ENCODE data around the gene FNBP1.

The FNBP1 gene

GRCh38 chr9:129910628-129911567, 132.1 kb downstream of the FNBP1 start:
- TF ChIP-seq, protein P1, sequence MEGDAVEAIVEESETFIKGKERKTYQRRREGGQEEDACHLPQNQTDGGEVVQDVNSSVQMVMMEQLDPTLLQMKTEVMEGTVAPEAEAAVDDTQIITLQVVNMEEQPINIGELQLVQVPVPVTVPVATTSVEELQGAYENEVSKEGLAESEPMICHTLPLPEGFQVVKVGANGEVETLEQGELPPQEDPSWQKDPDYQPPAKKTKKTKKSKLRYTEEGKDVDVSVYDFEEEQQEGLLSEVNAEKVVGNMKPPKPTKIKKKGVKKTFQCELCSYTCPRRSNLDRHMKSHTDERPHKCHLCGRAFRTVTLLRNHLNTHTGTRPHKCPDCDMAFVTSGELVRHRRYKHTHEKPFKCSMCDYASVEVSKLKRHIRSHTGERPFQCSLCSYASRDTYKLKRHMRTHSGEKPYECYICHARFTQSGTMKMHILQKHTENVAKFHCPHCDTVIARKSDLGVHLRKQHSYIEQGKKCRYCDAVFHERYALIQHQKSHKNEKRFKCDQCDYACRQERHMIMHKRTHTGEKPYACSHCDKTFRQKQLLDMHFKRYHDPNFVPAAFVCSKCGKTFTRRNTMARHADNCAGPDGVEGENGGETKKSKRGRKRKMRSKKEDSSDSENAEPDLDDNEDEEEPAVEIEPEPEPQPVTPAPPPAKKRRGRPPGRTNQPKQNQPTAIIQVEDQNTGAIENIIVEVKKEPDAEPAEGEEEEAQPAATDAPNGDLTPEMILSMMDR (IDR thresholded peaks at IDR 0.05; ENCODE audit: borderline replicate concordance, insufficient read depth, low read depth, low read length) = no peak
- no peak overlapping the region for H3K4me3 ChIP-seq (ENCODE audit: low read depth, low read length)

- TF ChIP-seq, protein P1 (IDR thresholded peaks at IDR 0.05; ENCODE audit: borderline replicate concordance, insufficient read depth, low read depth, low read length) = no peak
- no peak overlapping the region for H3K4me3 ChIP-seq (ENCODE audit: low read depth, low read length)
These were observed 133.1 kb downstream of the FNBP1 start for GRCh38 chr9:129909851-129910250.

- TF ChIP-seq, protein P1 (IDR thresholded peaks at IDR 0.05; ENCODE audit: borderline replicate concordance, insufficient read depth, low read depth, low read length) = no peak
- no peak overlapping the region for H3K4me3 ChIP-seq (ENCODE audit: low read depth, low read length)
These were observed 134.1 kb downstream of the FNBP1 start for GRCh38 chr9:129908906-129909305.

GRCh38 chr9:129907201-129907600, 135.8 kb downstream of the FNBP1 start:
- H3K4me3 ChIP-seq (ENCODE audit: low read depth, low read length) = no peak overlapping the region
- TF ChIP-seq, protein P1 (IDR thresholded peaks at IDR 0.05; ENCODE audit: borderline replicate concordance, insufficient read depth, low read depth, low read length) = no peak

- TF ChIP-seq, protein P1 (IDR thresholded peaks at IDR 0.05; ENCODE audit: borderline replicate concordance, insufficient read depth, low read depth, low read length) = no peak
- H3K4me3 ChIP-seq (ENCODE audit: low read depth, low read length) = no peak overlapping the region
These were observed 136.7 kb downstream of the FNBP1 start for GRCh38 chr9:129906298-129906697.

DNA sequence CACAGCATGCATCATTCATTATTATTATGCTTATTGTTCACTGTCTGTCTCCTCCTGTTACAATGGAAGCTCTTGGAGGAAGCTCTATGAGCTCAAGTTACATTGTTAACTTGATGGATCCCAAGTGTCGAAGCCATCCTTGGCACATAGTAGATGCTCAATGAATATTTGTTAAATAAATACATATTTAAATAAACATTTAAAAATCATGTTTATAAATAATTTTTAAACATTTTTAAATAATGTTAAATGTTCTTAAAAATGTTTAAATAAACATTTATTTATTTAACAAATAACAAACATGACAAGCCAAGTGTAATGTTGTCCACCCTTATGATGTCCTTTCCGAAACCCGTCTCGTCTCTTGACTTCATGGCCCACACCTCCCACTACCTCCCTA, 138.3 kb downstream of the FNBP1 start:
- TF ChIP-seq, protein P1 (IDR thresholded peaks at IDR 0.05; ENCODE audit: borderline replicate concordance, insufficient read depth, low read depth, low read length) = no peak
- H3K4me3 ChIP-seq (ENCODE audit: low read depth, low read length) = no peak overlapping the region

- no peak overlapping the region for H3K4me3 ChIP-seq (ENCODE audit: low read depth, low read length)
- TF ChIP-seq, protein P1 (IDR thresholded peaks at IDR 0.05; ENCODE audit: borderline replicate concordance, insufficient read depth, low read depth, low read length) = no peak
These were observed 140.3 kb downstream of the FNBP1 start for GRCh38 chr9:129902740-129903134.

Measured in GM12875 (cell line).